Large intestine (tissue), 3 donors: ENCODE data around the gene ERCC3. TPM values are rescaled to one million over a fixed set of nuclear protein-coding genes. Genes with fewer than 3 reads are reported as not detected.
"Not testable (repeated sequence)": the region's sequence is repeated elsewhere in the genome, so short reads cannot be mapped to it uniquely, and the experiment has no call there.

Source experiments
- DNase-seq, 2 donors: peaks; one replicate each; pipeline versions ENCODE4 v3.0.0 to v3.0.0-alpha.2; 2013
- H3K27ac ChIP-seq: one replicate; pipeline ENCODE4 v1.5.1; 2013; ENCODE audit warnings: low read length
- H3K27me3 ChIP-seq: 2 replicates; pipeline ENCODE4 v1.6.1; 2013; ENCODE audit warnings: low read length; ENCODE audit not compliant: control insufficient read depth, insufficient read depth
- H3K36me3 ChIP-seq: 2 replicates; pipeline ENCODE4 v1.6.1; 2013; ENCODE audit warnings: low read length; ENCODE audit not compliant: control insufficient read depth, insufficient read depth
- H3K4me1 ChIP-seq: one replicate; pipeline ENCODE4 v1.6.1; 2013; ENCODE audit warnings: low read length; ENCODE audit not compliant: control insufficient read depth, insufficient read depth
- H3K4me3 ChIP-seq: one replicate; pipeline ENCODE4 v1.5.1; 2013; ENCODE audit warnings: low read length
- H3K9me3 ChIP-seq: one replicate; pipeline ENCODE4 v1.6.1; 2013; ENCODE audit warnings: mild to moderate bottlenecking, low read depth, low read length, moderate library complexity; ENCODE audit not compliant: control insufficient read depth
- WGBS: methylation state at CpG from one replicate; pipeline ENCODE4 v1.1.5; 2013; ENCODE audit warnings: low lambda C conversion rate; ENCODE audit not compliant: insufficient coverage; 5-methylcytosine and 5-hydroxymethylcytosine counted together
- polyA plus RNA-seq: library from polyadenylated mRNA; unstranded; fragments of 120-200 nt; gene quantifications from one replicate; pipeline ENCODE4 v1.2.1, GENCODE V29; 2013

Gene ERCC3
- polyA plus RNA-seq, 1 donor, result 40.5 TPM

DNA sequence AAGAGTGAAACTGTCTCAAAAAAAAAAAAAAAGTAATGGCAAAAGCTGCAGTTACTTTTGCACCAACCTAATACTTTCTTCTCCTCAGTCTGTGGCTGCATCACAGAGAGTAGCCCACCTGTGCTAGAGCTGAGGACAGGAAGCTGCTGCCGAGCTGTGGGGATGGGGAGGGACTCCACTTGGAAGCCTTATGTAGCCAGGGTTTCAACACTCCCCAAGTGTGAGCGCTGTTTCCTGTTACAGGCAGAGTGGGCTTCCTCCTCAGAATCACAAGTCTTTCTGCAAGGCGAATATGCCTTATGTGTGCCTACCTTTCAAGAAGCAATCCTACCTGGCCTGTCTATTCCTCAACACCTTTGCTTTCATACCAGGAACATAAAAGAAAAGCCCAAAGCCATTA, 37.6 kb downstream of the ERCC3 start:
- no peaks in the 10 kb centered on the region for H3K4me1 ChIP-seq
- DNase-seq, result no peak
- no peaks in the 10 kb centered on the region for H3K27me3 ChIP-seq
- peaks cover 44% of the 10 kb centered on the region for H3K36me3 ChIP-seq
- H3K4me3 ChIP-seq, result no peak overlapping the region
- no peak overlapping the region for H3K27ac ChIP-seq
- no peaks in the 10 kb centered on the region for H3K9me3 ChIP-seq
- WGBS, result 80% methylated on average over 1 of the region's 3 CpGs

DNA sequence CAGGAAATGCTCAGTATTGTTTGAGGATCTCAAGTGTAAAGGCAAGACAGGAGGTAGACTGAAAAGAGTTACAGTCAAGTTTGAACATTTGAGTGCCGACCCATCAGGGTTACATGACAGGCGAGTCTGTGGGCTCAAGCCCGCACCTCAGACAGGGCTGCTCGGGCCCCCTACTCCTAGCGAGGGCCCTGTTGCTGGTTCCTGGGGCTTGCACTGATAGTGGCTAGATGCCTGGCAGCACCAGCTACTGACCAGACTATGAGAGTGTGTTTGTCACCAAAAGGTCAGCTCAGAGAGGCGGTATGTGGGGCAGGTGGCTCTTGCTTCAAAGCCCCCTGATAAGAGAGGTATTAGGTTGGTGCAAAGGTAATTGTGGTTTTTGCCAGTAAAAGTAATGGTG, 38.2 kb downstream of the ERCC3 start:
- no CpG with 5 or more reads among the region's 6 CpGs for WGBS
- no peak overlapping the region for H3K27ac ChIP-seq
- peaks cover 38% of the 10 kb centered on the region for H3K36me3 ChIP-seq
- H3K4me1 ChIP-seq, result no peaks in the 10 kb centered on the region
- DNase-seq, result no peak
- no peaks in the 10 kb centered on the region for H3K27me3 ChIP-seq
- H3K9me3 ChIP-seq, result no peaks in the 10 kb centered on the region
- no peak overlapping the region for H3K4me3 ChIP-seq

GRCh38 chr2:127255146-127255545, 38.8 kb downstream of the ERCC3 start:
- peak in 1 of 2 donors; percentile 11 for DNase-seq

DNA sequence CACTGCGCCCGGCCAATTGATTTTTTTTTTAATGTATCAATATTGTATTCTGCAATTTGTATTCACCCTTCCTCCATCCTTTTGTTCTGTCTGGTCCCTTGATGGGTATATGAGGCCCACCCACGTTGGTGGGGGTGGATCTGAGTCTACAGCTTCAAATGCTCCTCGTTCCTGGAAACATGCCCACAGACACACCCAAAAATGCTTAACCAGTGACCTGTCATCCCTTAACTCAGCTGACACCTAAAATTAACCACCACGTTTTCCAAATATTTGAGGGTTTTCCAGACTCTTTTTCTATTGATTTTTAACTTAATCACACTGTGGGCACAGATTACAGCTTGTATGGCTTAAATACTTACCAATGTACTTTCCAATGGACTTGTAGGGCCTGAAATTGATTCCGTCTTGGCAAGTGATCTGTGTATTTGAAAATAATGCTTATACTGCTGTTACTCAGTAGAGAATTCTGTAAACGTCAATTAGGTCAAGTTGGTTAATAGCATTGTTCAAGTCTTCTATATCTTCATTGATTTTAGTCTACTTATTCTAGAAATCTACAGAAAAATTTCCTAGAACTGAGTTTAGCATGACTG, 39.5 kb downstream of the ERCC3 start:
- WGBS, result 78% methylated on average over 3 of the region's 7 CpGs
- no peak for DNase-seq

More at GRCh38 chr2:127255146-127255545, 38.8 kb downstream of the ERCC3 start:
- peaks cover 32% of the 10 kb centered on the region for H3K36me3 ChIP-seq
- no peaks in the 10 kb centered on the region for H3K9me3 ChIP-seq
- H3K4me1 ChIP-seq, result no peaks in the 10 kb centered on the region
- no CpG with 5 or more reads among the region's 2 CpGs for WGBS
- no peaks in the 10 kb centered on the region for H3K27me3 ChIP-seq
- H3K27ac ChIP-seq, result no peak overlapping the region
- H3K4me3 ChIP-seq, result no peak overlapping the region

GRCh38 chr2:127241184-127241583, 52.8 kb downstream of the ERCC3 start:
- H3K36me3 ChIP-seq, DNase-seq, H3K27ac ChIP-seq, H3K27me3 ChIP-seq, H3K4me1 ChIP-seq, H3K4me3 ChIP-seq, H3K9me3 ChIP-seq: not testable (repeated sequence)
- no CpG with 5 or more reads among the region's 2 CpGs for WGBS

More for the DNA sequence above, 39.5 kb downstream of the ERCC3 start:
- no peaks in the 10 kb centered on the region for H3K4me1 ChIP-seq
- peaks cover 26% of the 10 kb centered on the region for H3K36me3 ChIP-seq
- no peak overlapping the region for H3K4me3 ChIP-seq
- no peak overlapping the region for H3K27ac ChIP-seq
- H3K9me3 ChIP-seq, result no peaks in the 10 kb centered on the region
- no peaks in the 10 kb centered on the region for H3K27me3 ChIP-seq

DNA sequence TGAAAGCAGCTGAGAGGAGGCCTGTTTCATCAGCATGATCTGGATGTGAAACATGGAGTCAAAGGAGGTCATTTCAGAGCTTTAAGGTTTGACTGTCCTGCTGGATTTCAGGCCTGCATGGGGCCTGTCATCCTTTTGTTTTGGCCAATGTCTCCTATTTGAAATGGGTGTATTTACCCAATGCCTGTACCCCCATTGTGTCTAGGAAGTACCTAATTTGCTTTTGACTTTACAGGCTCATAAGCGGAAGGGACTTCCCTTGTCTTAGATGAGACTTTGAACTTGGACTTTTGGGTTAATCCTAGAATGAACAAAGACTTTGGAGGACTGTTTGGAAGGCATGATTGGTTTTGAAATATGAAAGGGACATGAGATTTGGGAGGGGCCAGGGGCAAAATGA, 54.5 kb downstream of the ERCC3 start:
- Histone ChIP-seq H3K4me3 (no peak overlapping the region), H3K27ac (no peak overlapping the region), H3K27me3 (no peaks in the 10 kb centered on the region), H3K9me3 (peaks cover 2% of the 10 kb centered on the region), H3K36me3 (no peaks in the 10 kb centered on the region), H3K4me1 (no peaks in the 10 kb centered on the region)
- WGBS, result no CpG with 5 or more reads among the region's 1 CpG
- no peak for DNase-seq

DNA sequence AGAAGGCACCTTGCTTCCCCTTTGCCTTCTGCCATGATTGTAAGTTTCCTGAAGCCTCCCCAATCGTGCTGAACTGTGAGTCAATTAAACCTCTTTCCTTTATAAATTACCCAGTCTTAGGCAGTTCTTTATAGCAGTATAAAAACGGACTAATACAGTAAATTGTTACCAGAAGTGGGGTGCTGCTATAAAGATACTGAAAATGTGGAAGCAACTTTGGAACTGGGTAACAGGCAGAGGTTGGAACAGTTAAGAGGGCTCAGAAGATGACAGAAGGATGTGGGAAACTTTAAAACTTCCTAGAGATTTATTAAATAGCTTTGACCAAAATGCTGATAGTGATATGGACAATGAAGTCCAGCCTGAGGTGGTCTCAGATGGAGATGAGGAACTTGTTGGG, 56.2 kb downstream of the ERCC3 start:
- not testable (repeated sequence) for H3K9me3 ChIP-seq, H3K36me3 ChIP-seq, DNase-seq, H3K4me1 ChIP-seq, H3K27me3 ChIP-seq, H3K27ac ChIP-seq, H3K4me3 ChIP-seq
- 83% methylated on average over 1 of the region's 2 CpGs for whole genome bisulfite sequencing

DNA sequence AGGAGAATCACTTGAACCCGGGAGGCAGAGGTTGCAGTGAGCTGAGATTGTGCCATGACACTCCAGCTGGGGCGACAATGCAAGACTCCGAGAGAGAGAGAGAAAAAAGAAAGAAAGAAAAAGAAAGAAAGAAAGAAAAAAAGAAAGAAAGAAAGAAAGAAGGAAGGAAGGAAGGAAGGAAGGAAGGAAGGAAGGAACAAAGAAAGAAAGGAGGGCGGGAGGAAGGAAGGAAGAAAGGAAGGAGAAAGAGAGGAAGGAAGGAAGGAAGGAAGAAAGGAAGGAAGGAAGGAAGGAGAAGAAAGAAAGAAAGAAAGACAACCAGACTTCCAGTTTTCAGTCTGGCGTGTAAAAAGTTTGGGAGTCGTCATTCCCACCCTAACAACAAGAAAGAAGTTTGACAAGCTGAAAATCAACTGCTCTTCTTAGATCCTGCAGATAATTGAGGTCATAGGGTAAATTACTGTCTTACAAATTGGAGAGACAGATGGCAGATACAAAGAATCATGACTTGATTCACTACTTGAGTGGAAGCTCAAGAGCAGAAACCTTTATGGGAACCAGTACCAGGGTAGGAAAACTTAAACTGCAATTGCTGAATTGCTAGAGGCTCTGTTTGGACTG, 58.8 kb downstream of the ERCC3 start:
- H3K4me3 ChIP-seq, result no peak overlapping the region
- no peak overlapping the region for H3K27ac ChIP-seq
- no peak for DNase-seq
- no peaks in the 10 kb centered on the region for H3K4me1 ChIP-seq
- H3K9me3 ChIP-seq, result peaks cover 2% of the 10 kb centered on the region
- H3K36me3 ChIP-seq, result no peaks in the 10 kb centered on the region
- no peaks in the 10 kb centered on the region for H3K27me3 ChIP-seq
- WGBS, result 99% methylated on average over 4 of the region's 6 CpGs

DNA sequence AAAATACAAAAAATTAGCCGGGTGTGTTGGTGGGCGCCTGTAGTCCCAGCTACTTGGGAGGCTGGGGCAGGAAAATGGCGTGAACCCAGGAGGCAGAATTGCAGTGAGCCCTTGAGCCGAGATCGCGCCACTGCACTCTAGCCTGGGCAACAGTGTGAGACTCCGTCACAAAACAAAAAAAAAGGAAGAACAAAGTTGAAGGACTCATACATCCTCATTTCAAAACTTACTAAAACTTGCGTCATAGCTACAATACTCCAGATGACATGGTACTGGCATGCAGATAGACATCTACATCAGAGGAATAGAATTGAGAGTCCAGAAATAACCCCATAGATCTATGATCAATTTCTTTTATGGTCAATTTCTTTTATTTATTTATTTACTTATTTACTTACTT, 60.2 kb downstream of the ERCC3 start:
- Histone ChIP-seq H3K36me3 (no peaks in the 10 kb centered on the region), H3K27ac (no peak overlapping the region), H3K27me3 (no peaks in the 10 kb centered on the region), H3K9me3 (peaks cover 2% of the 10 kb centered on the region), H3K4me1 (no peaks in the 10 kb centered on the region), H3K4me3 (no peak overlapping the region)
- DNase-seq, result no peak
- no CpG with 5 or more reads among the region's 8 CpGs for WGBS

DNA sequence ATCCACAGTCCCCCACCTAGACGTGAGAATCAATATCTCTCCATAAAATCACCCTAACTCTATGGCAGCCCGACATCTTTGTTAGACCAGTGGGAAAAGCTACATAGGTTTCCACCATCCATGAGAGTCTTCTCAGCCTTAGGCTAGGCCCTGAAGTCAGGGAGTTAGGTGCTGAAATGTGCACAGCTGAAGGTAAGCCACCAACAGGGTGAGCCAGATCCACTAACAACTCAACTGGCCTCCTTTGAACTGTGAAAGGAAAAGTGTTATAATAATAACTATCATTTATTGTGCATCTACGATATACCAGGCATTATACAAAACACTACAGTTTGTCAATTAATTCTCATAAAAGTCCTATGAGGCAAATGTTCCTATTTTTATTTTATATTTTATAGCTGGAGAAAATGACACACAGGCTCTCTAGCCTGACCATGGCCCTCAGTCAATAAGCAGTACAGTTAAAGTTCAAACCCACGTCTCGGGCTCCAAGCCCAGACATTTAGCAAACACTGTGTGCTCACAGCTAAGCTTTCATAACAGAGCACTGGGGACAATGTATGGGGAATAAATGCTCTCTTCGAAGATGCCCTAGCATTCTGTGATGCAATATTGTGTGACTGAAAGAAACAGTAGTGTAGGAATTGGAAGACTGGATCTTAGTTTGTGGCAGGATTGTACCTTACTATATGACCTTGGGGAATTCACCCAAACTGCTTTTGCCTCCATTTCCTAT, 62.6 kb downstream of the ERCC3 start:
- WGBS, result 100% methylated on average over 1 of the region's 6 CpGs
- H3K27me3 ChIP-seq, result peaks cover 4% of the 10 kb centered on the region
- H3K4me3 ChIP-seq, result no peak overlapping the region
- H3K9me3 ChIP-seq, result peaks cover 4% of the 10 kb centered on the region
- no peak for DNase-seq
- no peak overlapping the region for H3K27ac ChIP-seq
- H3K4me1 ChIP-seq, result no peaks in the 10 kb centered on the region
- H3K36me3 ChIP-seq, result no peaks in the 10 kb centered on the region
